IPS-15b (cell line): ENCODE data around the gene FHL1.

Experiments used
- H3K27me3 ChIP-seq: one replicate; pipeline ENCODE4 v1.6.1; 2013; ENCODE audit warnings: low read length; ENCODE audit not compliant: control insufficient read depth, insufficient read depth
- H3K36me3 ChIP-seq: one replicate; pipeline ENCODE4 v1.6.1; 2013; ENCODE audit warnings: low read length; ENCODE audit not compliant: control insufficient read depth, insufficient read depth
- H3K4me1 ChIP-seq: one replicate; pipeline ENCODE4 v1.6.1; 2013; ENCODE audit warnings: mild to moderate bottlenecking, low read length; ENCODE audit not compliant: control insufficient read depth, insufficient read depth
- H3K4me3 ChIP-seq: one replicate; pipeline ENCODE4 v1.5.1; 2013; ENCODE audit warnings: low read depth, low read length
- H3K9ac ChIP-seq: one replicate; pipeline ENCODE4 v1.6.1; 2013; ENCODE audit warnings: low read depth, mild to moderate bottlenecking, low read length
- H3K9me3 ChIP-seq: one replicate; pipeline ENCODE4 v1.6.1; 2013; ENCODE audit warnings: mild to moderate bottlenecking, low read length; ENCODE audit not compliant: control insufficient read depth, insufficient read depth

The FHL1 gene

DNA sequence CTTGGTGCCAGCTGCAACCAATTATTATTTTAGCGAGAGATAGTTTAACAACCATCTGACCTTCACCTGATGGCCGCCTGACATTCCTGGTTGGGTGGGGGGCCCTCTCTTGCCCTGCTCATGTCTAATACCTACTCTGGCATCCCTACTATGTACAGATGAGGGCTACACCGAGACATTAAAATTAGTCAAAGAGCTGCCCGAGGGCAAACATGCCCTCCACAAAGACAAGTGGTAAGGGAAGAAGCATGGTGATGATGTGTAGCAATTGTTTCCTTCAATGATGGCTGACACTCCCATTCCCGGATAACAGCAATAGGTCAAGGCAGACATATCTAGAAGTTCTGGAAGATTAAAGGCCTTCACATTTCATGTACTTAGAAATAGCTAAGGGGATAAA is 54.3 kb downstream of the FHL1 start:
- H3K27me3 ChIP-seq = no peaks in the 10 kb centered on the region
- peaks cover 6% of the 10 kb centered on the region for H3K4me1 ChIP-seq
- H3K9me3 ChIP-seq = no peaks in the 10 kb centered on the region
- H3K36me3 ChIP-seq = no peaks in the 10 kb centered on the region
- no peak overlapping the region for H3K4me3 ChIP-seq
- no peak overlapping the region for H3K9ac ChIP-seq

DNA sequence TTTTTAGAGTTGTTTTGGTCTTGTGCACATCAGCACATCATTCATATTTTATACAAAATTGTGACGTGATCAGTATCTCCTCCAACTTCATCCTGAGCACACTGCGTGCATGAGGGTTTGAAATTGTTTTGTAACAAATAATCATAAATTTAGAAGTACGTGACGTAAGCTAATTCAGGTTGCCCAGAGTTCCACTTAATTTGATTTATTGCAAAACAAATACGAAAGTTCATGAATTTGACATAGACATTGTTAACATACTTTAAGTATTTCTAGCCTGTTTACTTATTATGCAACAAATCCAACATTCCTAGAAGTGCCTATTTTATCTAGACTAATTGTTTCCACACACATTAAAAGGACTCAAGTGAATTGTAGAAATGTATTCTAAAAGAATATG is 55.6 kb downstream of the FHL1 start:
- no peaks in the 10 kb centered on the region for H3K27me3 ChIP-seq
- no peak overlapping the region for H3K9ac ChIP-seq
- H3K9me3 ChIP-seq = no peaks in the 10 kb centered on the region
- H3K4me1 ChIP-seq = peaks cover 6% of the 10 kb centered on the region
- H3K4me3 ChIP-seq = no peak overlapping the region
- H3K36me3 ChIP-seq = no peaks in the 10 kb centered on the region

DNA sequence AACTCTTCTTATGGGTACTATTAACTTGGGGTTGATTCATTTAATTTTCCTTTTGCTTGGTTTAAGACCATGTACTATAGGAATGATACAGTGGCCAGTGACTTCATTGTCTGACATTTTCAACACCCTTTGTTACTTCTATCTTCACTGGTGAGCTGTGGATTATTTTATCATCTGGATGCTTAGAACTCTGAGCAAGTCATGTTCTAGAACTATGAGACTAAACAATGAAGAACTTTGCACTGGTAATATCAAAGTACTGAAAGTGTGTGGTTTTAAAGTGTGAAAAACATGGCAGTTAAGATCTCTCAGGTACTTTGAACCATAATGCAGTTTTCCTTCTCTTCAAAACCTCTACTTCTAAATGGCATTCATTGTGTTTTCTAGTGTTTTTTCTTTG is 56.1 kb downstream of the FHL1 start:
- no peak overlapping the region for H3K9ac ChIP-seq
- peaks cover 3% of the 10 kb centered on the region for H3K36me3 ChIP-seq
- H3K9me3 ChIP-seq = no peaks in the 10 kb centered on the region
- H3K27me3 ChIP-seq = no peaks in the 10 kb centered on the region
- peaks cover 6% of the 10 kb centered on the region for H3K4me1 ChIP-seq
- no peak overlapping the region for H3K4me3 ChIP-seq

DNA sequence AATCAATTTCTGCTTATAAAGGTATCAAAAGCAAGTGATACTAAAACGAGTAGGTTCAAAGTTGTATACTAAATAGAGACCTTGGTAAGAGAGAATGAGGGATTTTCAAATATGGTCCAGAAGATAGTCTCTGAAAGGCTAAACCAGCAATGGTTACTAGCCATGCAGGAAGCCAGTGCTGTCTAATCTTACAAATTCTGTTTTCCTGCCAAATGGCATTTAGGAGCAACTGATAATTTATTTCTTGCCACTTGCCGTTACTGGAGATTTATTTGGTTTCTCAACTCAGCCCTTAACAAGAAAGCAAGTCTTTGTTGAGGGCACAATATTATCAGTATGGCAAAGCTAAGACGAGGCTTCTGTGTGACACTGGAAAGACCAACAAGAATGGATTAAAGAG is 56.6 kb downstream of the FHL1 start:
- no peak overlapping the region for H3K9ac ChIP-seq

DNA sequence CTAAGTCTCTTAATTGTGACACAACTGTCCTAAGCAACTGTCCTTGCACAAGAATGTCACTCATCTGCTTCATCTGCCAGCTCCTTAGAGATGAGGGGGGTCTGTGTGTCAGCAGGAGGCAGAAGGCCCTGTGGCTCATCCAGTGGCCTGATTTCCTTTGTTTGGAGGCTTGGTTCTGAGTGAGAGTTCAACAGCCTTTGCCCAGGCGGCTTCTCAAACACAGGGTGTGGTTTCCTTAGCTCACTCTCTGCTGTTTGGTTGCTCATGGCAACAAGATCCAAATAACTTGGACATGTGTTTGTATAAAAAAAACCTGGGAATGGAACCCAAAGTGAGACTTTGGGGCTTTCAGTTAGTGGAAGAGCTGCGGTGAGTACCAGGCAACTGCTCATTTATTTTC is 57.2 kb downstream of the FHL1 start:
- Histone ChIP-seq H3K9me3 (no peaks in the 10 kb centered on the region), H3K9ac (no peak overlapping the region), H3K36me3 (peaks cover 4% of the 10 kb centered on the region), H3K4me3 (no peak overlapping the region), H3K4me1 (peaks cover 4% of the 10 kb centered on the region), H3K27me3 (no peaks in the 10 kb centered on the region)

More for the DNA sequence above, 56.6 kb downstream of the FHL1 start:
- H3K9me3 ChIP-seq = no peaks in the 10 kb centered on the region
- peaks cover 6% of the 10 kb centered on the region for H3K4me1 ChIP-seq
- H3K4me3 ChIP-seq = no peak overlapping the region
- H3K36me3 ChIP-seq = peaks cover 4% of the 10 kb centered on the region
- no peaks in the 10 kb centered on the region for H3K27me3 ChIP-seq

DNA sequence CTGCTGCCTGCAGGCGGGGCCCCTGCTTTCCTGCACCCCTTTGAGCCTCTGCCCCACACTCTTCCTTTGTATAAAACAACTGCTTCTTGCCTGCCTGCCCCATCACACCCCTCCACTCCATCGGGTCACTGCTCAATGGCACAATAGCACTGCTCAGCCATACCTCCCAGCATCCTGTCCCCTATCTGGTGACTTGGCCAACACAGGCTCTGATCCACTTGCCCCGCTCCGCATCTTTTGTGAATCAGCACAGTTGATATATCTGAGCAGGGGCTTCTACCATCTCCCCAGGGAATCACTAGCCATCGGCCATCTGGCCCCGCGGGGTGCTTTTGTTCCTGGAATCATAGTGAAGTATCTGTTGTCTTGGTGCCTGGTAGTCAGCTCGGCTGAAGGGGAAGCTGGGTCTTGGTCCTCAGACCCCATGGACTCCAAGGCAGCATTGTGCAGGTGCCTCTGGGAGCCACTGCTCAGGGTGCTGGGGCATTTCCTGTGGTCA is 58.6 kb downstream of the FHL1 start:
- H3K4me1 ChIP-seq = peaks cover 2% of the 10 kb centered on the region
- H3K36me3 ChIP-seq = peaks cover 4% of the 10 kb centered on the region
- no peak overlapping the region for H3K9ac ChIP-seq
- no peaks in the 10 kb centered on the region for H3K9me3 ChIP-seq
- no peak overlapping the region for H3K4me3 ChIP-seq
- no peaks in the 10 kb centered on the region for H3K27me3 ChIP-seq

DNA sequence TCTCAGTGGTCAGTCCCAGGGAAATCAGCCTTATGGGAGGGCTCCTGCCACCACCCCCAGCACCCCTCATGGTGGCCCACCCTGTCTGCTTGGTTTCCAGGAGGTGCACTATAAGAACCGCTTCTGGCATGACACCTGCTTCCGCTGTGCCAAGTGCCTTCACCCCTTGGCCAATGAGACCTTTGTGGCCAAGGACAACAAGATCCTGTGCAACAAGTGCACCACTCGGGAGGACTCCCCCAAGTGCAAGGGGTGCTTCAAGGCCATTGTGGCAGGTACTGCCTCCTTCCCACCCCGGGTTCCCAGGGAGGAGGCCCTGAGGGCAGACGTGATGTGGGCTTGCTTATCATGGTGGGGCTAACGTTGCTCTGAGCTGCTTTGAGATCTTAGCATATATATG is 59.6 kb downstream of the FHL1 start:
- no peaks in the 10 kb centered on the region for H3K27me3 ChIP-seq
- H3K9me3 ChIP-seq = no peaks in the 10 kb centered on the region
- no peak overlapping the region for H3K4me3 ChIP-seq
- H3K9ac ChIP-seq = no peak overlapping the region
- peaks cover 4% of the 10 kb centered on the region for H3K36me3 ChIP-seq
- H3K4me1 ChIP-seq = peaks cover 2% of the 10 kb centered on the region

DNA sequence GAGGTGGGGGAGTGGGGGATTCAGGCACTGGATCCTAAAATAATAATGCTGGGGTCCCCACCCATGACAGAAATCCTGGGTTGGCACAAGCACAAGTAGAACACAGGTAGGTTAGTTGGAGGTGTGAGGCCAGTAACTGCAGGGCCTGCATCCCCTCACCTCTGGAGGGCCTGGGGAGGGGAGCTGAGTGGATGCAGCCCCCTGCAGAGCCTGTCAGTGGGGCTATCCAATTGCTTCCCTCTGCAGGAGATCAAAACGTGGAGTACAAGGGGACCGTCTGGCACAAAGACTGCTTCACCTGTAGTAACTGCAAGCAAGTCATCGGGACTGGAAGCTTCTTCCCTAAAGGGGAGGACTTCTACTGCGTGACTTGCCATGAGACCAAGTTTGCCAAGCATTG is 60.2 kb downstream of the FHL1 start:
- H3K4me1 ChIP-seq = peaks cover 2% of the 10 kb centered on the region
- peaks cover 4% of the 10 kb centered on the region for H3K36me3 ChIP-seq
- H3K4me3 ChIP-seq = no peak overlapping the region
- no peak overlapping the region for H3K9ac ChIP-seq
- H3K9me3 ChIP-seq = no peaks in the 10 kb centered on the region
- H3K27me3 ChIP-seq = no peaks in the 10 kb centered on the region

DNA sequence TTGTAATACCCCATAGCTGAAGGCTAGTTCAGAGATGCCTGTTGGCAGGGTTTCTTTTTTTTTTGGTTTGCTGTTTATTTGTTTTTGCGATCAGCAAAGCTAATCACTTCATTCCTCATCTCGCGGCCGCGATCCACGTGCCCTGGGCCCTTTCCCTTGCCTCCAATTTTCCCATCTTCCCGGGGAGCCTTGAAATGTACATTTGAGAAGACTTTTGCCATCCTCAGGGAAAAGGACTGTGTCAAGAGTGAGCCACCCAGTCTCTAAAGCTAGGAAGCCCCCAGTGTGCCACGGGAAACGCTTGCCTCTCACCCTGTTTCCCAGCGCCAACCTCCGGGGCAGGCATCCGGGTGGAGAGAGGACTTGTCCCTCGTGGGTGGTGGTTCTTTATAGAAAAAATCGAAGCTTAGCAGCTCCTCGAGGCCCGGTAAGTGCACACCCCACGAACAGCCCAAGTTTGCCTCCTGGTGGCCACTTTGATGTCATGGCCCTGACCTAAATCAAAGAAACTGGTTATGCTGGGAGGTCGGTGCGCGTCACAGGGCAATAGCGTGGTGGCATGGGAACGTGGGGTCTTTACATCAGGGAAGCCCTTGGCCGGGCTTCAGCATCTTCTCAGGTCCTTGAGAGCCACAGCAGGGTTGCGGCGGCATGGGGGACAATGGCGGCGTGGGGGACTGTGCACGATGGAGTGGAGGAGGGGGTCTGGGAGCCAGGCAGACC is 61.8 kb downstream of the FHL1 start:
- Histone ChIP-seq H3K9ac (no peak overlapping the region), H3K36me3 (peaks cover 4% of the 10 kb centered on the region), H3K4me1 (peaks cover 2% of the 10 kb centered on the region), H3K9me3 (no peaks in the 10 kb centered on the region), H3K4me3 (no peak overlapping the region), H3K27me3 (no peaks in the 10 kb centered on the region)

DNA sequence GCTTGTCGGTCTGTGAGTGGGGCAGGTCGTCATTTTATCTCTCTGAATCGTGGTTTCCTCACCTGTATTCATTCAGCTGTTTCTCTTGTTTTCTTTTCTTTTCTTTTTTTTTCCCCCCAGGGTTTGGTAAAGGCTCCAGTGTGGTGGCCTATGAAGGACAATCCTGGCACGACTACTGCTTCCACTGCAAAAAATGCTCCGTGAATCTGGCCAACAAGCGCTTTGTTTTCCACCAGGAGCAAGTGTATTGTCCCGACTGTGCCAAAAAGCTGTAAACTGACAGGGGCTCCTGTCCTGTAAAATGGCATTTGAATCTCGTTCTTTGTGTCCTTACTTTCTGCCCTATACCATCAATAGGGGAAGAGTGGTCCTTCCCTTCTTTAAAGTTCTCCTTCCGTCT is 62.4 kb downstream of the FHL1 start:
- Histone ChIP-seq H3K4me3 (no peak overlapping the region), H3K9ac (no peak overlapping the region), H3K4me1 (peaks cover 2% of the 10 kb centered on the region), H3K36me3 (peaks cover 4% of the 10 kb centered on the region), H3K9me3 (no peaks in the 10 kb centered on the region), H3K27me3 (no peaks in the 10 kb centered on the region)

DNA sequence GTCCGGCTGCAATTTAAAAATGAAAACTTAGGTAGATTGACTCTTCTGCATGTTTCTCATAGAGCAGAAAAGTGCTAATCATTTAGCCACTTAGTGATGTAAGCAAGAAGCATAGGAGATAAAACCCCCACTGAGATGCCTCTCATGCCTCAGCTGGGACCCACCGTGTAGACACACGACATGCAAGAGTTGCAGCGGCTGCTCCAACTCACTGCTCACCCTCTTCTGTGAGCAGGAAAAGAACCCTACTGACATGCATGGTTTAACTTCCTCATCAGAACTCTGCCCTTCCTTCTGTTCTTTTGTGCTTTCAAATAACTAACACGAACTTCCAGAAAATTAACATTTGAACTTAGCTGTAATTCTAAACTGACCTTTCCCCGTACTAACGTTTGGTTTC is 62.9 kb downstream of the FHL1 start:
- Histone ChIP-seq H3K9me3 (no peaks in the 10 kb centered on the region), H3K27me3 (no peaks in the 10 kb centered on the region), H3K4me3 (no peak overlapping the region), H3K36me3 (peaks cover 4% of the 10 kb centered on the region), H3K4me1 (peaks cover 2% of the 10 kb centered on the region), H3K9ac (no peak overlapping the region)

DNA sequence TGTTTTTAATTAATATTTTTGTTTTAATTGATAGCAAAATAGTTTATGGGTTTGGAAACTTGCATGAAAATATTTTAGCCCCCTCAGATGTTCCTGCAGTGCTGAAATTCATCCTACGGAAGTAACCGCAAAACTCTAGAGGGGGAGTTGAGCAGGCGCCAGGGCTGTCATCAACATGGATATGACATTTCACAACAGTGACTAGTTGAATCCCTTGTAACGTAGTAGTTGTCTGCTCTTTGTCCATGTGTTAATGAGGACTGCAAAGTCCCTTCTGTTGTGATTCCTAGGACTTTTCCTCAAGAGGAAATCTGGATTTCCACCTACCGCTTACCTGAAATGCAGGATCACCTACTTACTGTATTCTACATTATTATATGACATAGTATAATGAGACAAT is 63.5 kb downstream of the FHL1 start:
- no peaks in the 10 kb centered on the region for H3K9me3 ChIP-seq
- no peak overlapping the region for H3K4me3 ChIP-seq
- no peak overlapping the region for H3K9ac ChIP-seq
- H3K4me1 ChIP-seq = no peaks in the 10 kb centered on the region
- no peaks in the 10 kb centered on the region for H3K27me3 ChIP-seq
- H3K36me3 ChIP-seq = peaks cover 4% of the 10 kb centered on the region
